ENCODE data around the gene RWDD1.

RWDD1 gene, protein sequence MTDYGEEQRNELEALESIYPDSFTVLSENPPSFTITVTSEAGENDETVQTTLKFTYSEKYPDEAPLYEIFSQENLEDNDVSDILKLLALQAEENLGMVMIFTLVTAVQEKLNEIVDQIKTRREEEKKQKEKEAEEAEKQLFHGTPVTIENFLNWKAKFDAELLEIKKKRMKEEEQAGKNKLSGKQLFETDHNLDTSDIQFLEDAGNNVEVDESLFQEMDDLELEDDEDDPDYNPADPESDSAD

GRCh38 chr6:116570856-116571682, at the start of gene RWDD1:
Gene RWDD1, plus strand, starts transcription at chr6:116571504. Its CDS starts 79 bp downstream, at chr6:116571583.
- DNase-seq = peak; percentile 99

DNA sequence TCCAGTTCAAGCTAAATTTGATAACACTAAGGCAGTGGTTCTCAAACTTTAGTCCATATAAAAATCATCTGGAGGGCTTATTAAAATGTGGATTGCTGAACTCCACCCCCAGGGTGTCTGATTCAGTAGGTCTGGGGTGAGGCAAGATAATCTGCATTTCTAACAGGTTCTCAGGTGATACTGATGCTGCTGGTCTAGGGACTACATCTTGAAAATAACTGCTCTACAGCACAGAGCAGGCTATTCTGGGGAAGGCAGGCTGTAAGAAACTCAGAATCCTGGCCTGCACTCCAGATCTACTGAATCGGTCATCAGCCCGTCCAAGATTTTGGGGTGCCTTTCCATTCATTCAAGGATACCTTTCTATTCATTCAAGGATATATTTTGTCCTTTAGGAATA, 48.4 kb upstream of the RWDD1 start:
- no peak for DNase-seq

DNA sequence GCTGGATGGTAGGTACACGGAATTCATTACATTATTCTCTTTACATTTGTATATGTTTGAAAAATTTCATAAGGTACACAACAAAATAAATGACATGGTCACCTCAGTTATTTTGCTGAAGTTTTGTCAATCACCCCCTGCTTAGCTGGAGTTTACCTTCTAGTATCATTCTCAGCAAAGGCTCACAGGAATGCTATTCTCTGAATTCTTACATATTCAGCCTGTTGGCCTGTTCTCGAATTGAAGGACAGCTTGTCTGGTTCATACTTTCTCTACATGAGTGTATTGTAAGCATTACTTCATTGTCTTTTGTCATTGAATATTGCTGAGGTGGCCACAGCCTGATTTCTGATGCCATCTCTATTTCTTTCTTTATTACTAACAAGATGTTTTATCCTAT, 47.1 kb upstream of the RWDD1 start:
- DNase-seq = no peak

- DNase-seq = no peak
These were observed 43.2 kb upstream of the RWDD1 start for GRCh38 chr6:116528133-116528532.

- DNase-seq = no peak
These were observed 42.5 kb upstream of the RWDD1 start for GRCh38 chr6:116528780-116529179.

DNA sequence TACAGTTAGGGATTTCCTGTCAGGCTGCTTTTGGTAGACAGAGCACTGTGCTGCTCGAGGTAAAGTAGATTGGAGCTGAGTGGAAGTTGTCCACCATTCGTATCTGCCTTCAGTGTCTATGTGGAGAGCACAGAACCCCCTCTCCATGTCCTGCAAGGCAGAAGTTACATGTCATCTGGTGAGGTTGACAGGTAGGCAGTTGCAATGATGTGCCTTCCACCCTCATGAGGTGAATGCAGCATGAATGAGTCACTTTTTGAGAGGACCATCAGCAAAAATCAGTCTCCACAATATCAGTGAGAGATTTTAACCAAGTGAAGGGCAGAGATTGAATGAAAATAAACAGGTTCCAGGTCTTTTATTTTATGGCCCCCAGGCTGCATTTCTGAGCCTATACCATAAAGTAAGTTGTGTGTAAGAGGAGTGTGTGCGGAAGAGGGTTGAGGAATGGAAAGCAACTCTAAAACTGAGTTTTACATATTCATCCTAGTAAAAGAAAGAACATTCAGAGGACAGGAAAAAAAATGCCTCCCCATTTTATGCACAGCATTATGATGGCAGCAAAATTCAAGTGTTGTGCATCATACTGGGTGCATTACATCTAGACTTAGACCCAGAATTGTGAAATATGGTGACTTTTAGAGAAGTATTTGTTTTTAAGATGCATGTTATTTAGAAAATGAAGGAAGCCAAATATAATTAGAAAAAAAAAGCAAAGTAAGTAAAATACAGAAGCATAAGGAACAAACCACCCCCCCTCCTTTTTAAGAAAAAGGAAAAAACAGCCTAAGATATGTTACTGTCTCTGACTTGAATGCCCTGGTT, 41.6 kb upstream of the RWDD1 start:
- DNase-seq = no peak

- no peak for DNase-seq
These were observed 40.9 kb upstream of the RWDD1 start for GRCh38 chr6:116530436-116530835.

- peak; percentile 74 for DNase-seq
These were observed 39.4 kb upstream of the RWDD1 start for GRCh38 chr6:116531675-116532570.

DNA sequence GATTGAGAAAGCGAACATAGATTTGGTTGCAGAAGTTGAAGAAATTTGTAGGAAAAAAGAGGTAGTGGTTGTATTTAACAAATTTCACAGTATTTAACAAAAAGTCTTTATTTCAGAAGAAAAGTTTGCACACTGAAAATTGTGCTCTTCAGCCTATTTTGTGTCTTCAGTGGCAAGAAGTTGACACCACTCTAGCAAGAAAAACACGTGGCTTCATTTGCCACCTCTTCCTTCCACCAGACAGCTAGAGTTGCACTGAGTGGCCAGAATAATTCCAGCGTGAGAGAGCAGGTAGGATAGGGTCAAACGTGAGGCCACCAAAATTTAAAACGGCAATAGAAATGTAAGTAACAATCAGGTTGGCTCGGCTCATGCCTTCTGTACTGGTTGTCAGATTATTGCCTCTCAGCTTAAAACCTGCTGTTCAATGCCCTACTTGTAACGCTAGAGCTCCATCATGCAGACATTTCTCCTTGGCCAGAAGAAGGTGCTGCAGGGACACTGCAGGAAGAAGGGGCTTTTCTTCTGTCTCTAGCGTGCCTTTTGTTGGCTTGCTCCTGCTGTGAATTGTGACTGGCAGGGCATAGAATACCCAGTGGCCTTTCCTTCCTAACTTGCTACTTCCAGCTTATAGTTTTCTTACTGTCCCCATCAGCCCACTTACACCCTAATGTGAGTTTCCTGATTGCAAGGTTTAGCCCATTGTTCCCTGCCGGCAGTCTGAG, 37.9 kb upstream of the RWDD1 start:
- DNase-seq = peak; percentile 53

DNA sequence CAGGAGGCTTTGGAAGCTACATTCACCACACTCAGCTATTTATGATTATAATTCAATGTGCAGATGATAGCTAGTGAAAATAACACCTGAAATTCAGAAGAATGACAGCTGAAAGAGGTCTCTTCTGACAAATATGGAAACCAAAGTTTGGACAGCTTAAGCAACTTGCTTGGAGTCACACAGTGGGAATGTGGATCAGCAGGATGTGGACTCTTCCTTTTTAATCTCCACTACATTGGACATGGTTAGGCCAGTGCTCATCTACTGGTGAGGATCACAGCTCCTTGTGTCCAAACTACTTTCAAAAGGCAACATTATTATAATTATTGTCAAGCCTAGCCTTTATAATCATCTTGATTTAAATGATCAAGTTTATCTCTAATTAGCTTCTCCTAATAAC, 36.2 kb upstream of the RWDD1 start:
- DNase-seq = no peak

DNA sequence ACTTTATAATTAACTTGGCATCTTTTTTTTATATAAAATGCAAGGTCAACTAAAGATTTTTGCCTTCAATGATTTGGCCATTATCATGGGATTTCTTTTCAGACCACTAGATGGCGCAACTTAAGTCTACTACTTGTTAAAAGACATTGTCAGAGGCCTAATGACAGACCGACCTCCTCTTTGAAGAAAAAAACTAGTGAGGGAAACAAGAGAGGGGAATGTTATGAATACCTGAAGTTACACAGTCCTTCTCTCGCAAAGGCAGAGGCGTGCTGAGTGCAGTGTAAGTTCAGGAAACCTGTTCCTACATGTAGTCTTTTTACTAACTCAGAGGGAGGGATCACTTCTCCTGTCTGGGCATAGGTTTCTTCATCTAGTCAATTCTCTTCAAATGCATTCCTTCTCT, 35.1 kb upstream of the RWDD1 start:
- DNase-seq = peak; percentile 84

- no peak for DNase-seq
These were observed 28.9 kb upstream of the RWDD1 start for GRCh38 chr6:116542426-116542825.

GRCh38 chr6:116543149-116543548, 28.2 kb upstream of the RWDD1 start:
- no peak for DNase-seq

GRCh38 chr6:116545651-116546050, 25.7 kb upstream of the RWDD1 start, which contains the start of gene TRAPPC3L:
Gene TRAPPC3L, minus strand, starts transcription at chr6:116545684. Its CDS starts 170 bp downstream, at chr6:116545514.
- no peak for DNase-seq

DNA sequence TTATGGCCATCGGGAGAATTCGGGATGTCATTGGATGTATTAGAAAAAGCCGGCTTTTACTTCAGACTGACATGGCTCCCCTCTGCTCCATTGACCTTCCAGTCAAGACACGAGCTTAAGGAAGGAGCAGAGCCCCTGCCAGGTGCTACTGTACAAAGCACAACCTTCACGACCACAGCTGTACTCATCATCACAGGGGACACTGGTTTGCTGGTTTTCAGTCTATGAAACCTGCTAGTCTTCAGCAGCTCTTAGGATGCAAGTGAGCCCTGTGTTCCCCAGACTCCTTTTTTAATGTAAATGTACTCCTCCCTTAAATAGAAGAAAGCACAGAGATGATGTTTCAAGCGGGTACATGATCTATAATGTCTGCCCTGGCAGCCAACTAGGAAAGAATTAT, 23.9 kb upstream of the RWDD1 start:
- DNase-seq = no peak

GRCh38 chr6:116550796-116551195, 20.5 kb upstream of the RWDD1 start:
- DNase-seq = no peak

DNA sequence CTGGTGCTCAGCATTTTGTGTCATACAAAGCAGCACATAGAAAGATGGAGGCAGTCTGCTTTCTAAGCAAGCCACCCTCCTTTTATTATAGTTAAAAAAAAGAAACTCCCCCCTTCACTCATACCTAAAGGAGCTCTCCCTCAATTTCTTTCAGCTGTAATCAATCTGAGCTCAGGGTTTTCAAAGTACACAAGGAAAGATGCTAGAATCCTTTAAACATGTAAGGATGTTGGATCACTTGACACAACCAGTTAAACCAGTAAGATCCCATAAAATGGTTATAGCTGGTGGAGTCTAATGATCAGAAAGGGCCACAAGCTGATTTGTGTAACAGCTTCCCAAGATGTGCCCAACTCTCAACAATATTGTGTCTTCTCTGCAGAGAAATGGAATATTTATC, 17.9 kb upstream of the RWDD1 start, which contains the start of gene CALHM4:
Gene CALHM4, plus strand, starts transcription at position 301 of the 400 bp plus-strand sequence. Its CDS starts 43 bp downstream, at position 344.
- DNase-seq = no peak

DNA sequence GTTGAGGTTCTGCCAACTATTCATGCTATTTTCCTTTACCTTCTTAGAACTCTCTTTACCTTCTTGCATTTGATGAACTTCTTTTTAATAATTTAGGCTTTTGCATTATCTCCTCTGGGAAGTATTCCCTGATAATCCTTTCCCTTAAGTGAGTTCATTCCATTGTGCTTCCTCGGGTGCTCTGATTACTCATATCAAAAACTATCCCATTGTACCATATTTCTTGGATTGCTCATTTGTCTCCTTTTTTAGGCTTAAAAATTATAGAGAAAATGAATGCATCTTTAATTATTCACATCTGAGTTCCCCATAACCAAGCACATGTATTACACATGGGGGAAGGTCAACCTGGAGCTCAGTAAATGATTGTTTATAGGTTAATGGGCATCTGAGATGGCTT, 15.2 kb upstream of the RWDD1 start:
- DNase-seq = no peak

DNA sequence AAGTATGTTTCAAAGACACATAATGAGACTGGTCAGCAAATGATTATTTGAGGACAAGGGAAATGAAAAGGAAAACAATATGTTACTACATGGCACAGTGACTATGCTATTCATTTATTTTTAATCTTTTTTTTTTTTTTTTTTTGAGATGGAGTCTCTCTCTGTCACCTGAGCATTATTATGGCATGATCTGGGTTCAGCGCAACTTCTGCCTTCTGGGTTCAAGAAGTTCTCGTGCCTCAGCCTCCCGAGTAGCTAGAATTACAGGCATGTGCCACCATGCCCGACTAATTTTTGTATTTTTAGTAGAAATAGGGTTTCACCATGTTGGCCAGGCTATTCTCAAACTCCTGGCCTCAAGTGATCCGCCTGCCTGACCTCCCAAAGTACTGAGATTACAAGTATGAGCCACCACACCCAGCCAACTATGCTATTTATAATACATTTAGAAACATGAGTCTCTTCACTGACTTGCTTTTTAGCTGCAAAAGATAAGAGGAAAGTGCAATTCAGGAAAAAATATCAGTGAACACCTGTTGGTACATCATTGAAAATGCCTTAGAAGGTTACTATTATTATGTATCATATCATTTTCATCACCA, 14.4 kb upstream of the RWDD1 start:
- DNase-seq = no peak

GRCh38 chr6:116557893-116558292, 13.4 kb upstream of the RWDD1 start:
- DNase-seq = no peak

GRCh38 chr6:116560130-116560529, 11.2 kb upstream of the RWDD1 start:
- DNase-seq = no peak
